DMS153 (cell line): ENCODE results near the gene VCPKMT.
A peak's percentile ranks its signal among the peaks of the same experiment; 100 is the strongest.

ENCODE experiments used
- DNase-seq: peaks from one replicate; lab custom pipeline; 2025; lab: John Stamatoyannopoulos, UW

VCPKMT gene

GRCh38 chr14:50065583-50065982 is 50.8 kb downstream of the VCPKMT start:
- no peak for DNase-seq

- DNase-seq = no peak
These were observed 51.4 kb downstream of the VCPKMT start for GRCh38 chr14:50064993-50065392.

- no peak for DNase-seq
These were observed 52.4 kb downstream of the VCPKMT start for GRCh38 chr14:50063876-50064420.

GRCh38 chr14:50062438-50063085 is 53.8 kb downstream of the VCPKMT start:
- DNase-seq = peak; percentile 12

- DNase-seq = peak; percentile 29
These were observed 54.5 kb downstream of the VCPKMT start for GRCh38 chr14:50061664-50062437.

- no peak for DNase-seq
These were observed 55.3 kb downstream of the VCPKMT start for GRCh38 chr14:50060871-50061663.

- peak; percentile 26 for DNase-seq
These were observed 56.4 kb downstream of the VCPKMT start for GRCh38 chr14:50059763-50060616.
